H9 (cell line): ENCODE measurements around the gene LEF1. TPM values are rescaled to one million over a fixed set of nuclear protein-coding genes. Genes with fewer than 3 reads are reported as not detected.

Experiments
- DNase-seq: peaks from one replicate; pipeline ENCODE4 v3.0.0-alpha.2; 2017
- H2AFZ ChIP-seq: one replicate; pipeline ENCODE4 v1.6.1; 2013; ENCODE audit warnings: mild to moderate bottlenecking, low read length, control low read depth, moderate library complexity
- H2AK5ac ChIP-seq: 2 replicates; pipeline ENCODE4 v1.6.1; 2013; ENCODE audit warnings: low read length, control low read depth, mixed read lengths; ENCODE audit not compliant: insufficient read length
- H2BK120ac ChIP-seq: one replicate; pipeline ENCODE4 v1.6.1; 2013; ENCODE audit warnings: low read depth, mild to moderate bottlenecking, low read length, control low read depth, inconsistent platforms; ENCODE audit not compliant: poor library complexity, severe bottlenecking
- H2BK12ac ChIP-seq: 2 replicates; pipeline ENCODE4 v1.6.1; 2013; ENCODE audit warnings: low read length, control low read depth, mixed read lengths, low read depth; ENCODE audit not compliant: insufficient read length
- H2BK15ac ChIP-seq: 2 replicates; pipeline ENCODE4 v1.6.1; 2013; ENCODE audit warnings: low read depth, low read length, control low read depth
- H2BK20ac ChIP-seq: one replicate; pipeline ENCODE4 v1.6.1; 2013; ENCODE audit warnings: low read depth, mild to moderate bottlenecking, low read length, control low read depth, inconsistent platforms; ENCODE audit not compliant: poor library complexity, severe bottlenecking
- H2BK5ac ChIP-seq: 2 replicates; pipeline ENCODE4 v1.6.1; 2013; ENCODE audit warnings: low read length, control low read depth, mixed read lengths; ENCODE audit not compliant: insufficient read length
- H3K14ac ChIP-seq: 2 replicates; pipeline ENCODE4 v1.6.1; 2013; ENCODE audit warnings: low read length, control low read depth; ENCODE audit not compliant: insufficient read depth
- H3K18ac ChIP-seq: 2 replicates; pipeline ENCODE4 v1.6.1; 2013; ENCODE audit warnings: low read depth, mild to moderate bottlenecking, mixed read lengths, low read length, control low read depth; ENCODE audit not compliant: insufficient read length
- H3K23ac ChIP-seq: 2 replicates; pipeline ENCODE4 v1.6.1; 2013; ENCODE audit warnings: low read length, control low read depth, mixed read lengths, low read depth; ENCODE audit not compliant: insufficient read length
- H3K23me2 ChIP-seq: 2 replicates; pipeline ENCODE4 v1.6.1; 2013; ENCODE audit warnings: low read depth, mild to moderate bottlenecking, mixed read lengths, low read length, control low read depth; ENCODE audit not compliant: insufficient read length, poor library complexity, severe bottlenecking
- H3K27ac ChIP-seq: 2 replicates; pipeline ENCODE4 v1.5.1; 2013; ENCODE audit warnings: low read length, control low read depth, mixed read lengths, low read depth; ENCODE audit not compliant: insufficient read length
- H3K27me3 ChIP-seq: 2 replicates; pipeline ENCODE4 v1.6.1; 2013; ENCODE audit warnings: low read length, control low read depth, inconsistent platforms; ENCODE audit not compliant: insufficient read depth
- H3K4ac ChIP-seq: 2 replicates; pipeline ENCODE4 v1.6.1; 2013; ENCODE audit warnings: low read depth, mild to moderate bottlenecking, control low read depth, inconsistent platforms, low read length, moderate library complexity
- H3K4me1 ChIP-seq: 2 replicates; pipeline ENCODE4 v1.6.1; 2013; ENCODE audit warnings: low read length, control low read depth, inconsistent platforms; ENCODE audit not compliant: insufficient read depth
- H3K4me2 ChIP-seq: 2 replicates; pipeline ENCODE4 v1.6.1; 2013; ENCODE audit warnings: low read length, control low read depth, mixed read lengths; ENCODE audit not compliant: insufficient read length, insufficient read depth
- H3K56ac ChIP-seq: 2 replicates; pipeline ENCODE4 v1.6.1; 2013; ENCODE audit warnings: low read depth, mild to moderate bottlenecking, mixed read lengths, low read length, control low read depth; ENCODE audit not compliant: insufficient read length
- H3K79me1 ChIP-seq: 2 replicates; pipeline ENCODE4 v1.6.1; 2013; ENCODE audit warnings: low read depth, mild to moderate bottlenecking, moderate library complexity, low read length, control low read depth, inconsistent platforms; ENCODE audit not compliant: insufficient read depth, poor library complexity, severe bottlenecking
- H3K79me2 ChIP-seq: 2 replicates; pipeline ENCODE4 v1.6.1; 2013; ENCODE audit warnings: low read length, control low read depth, inconsistent platforms; ENCODE audit not compliant: insufficient read depth
- H3K9ac ChIP-seq: 2 replicates; pipeline ENCODE4 v1.6.1; 2013; ENCODE audit warnings: low read length, control low read depth, mixed read lengths; ENCODE audit not compliant: insufficient read length; ENCODE audit errors: extremely low read depth
- H3K9me3 ChIP-seq: one replicate; pipeline ENCODE4 v1.6.1; 2013; ENCODE audit warnings: low read depth, low read length, inconsistent platforms; ENCODE audit not compliant: control insufficient read depth
- H3T11ph ChIP-seq: one replicate; pipeline ENCODE4 v1.6.1; 2013; ENCODE audit warnings: mild to moderate bottlenecking, low read length, control low read depth, inconsistent platforms
- H4K20me1 ChIP-seq: one replicate; pipeline ENCODE4 v1.6.1; 2013; ENCODE audit not compliant: control insufficient read depth, insufficient read length, insufficient read depth
- H4K5ac ChIP-seq: 2 replicates; pipeline ENCODE4 v1.6.1; 2013; ENCODE audit warnings: low read depth, mild to moderate bottlenecking, mixed read lengths, low read length, control low read depth; ENCODE audit not compliant: insufficient read length
- H4K8ac ChIP-seq: replicated peaks from 2 replicates; pipeline ENCODE4 v1.6.1; 2013; ENCODE audit warnings: low read length, control low read depth, mixed read lengths, low read depth; ENCODE audit not compliant: insufficient read length
- H4K91ac ChIP-seq: 2 replicates; pipeline ENCODE4 v1.6.1; 2013; ENCODE audit warnings: low read depth, mild to moderate bottlenecking, moderate library complexity, mixed read lengths, low read length, control low read depth; ENCODE audit not compliant: insufficient read length
- H3K27ac Mint-ChIP-seq, 3 experiments: 2 replicates in 2 of 3; 3 replicates in 1 of 3; pipeline ENCODE4 v1.8.0; 2020 to 2021; ENCODE audit warnings: mixed read lengths in 3 of 3, mild to moderate bottlenecking in 1 of 3, moderate library complexity in 1 of 3
- H3K27me3 Mint-ChIP-seq: 2 replicates; pipeline ENCODE4 v1.8.0; 2021; ENCODE audit warnings: low read depth, mild to moderate bottlenecking, moderate library complexity, mixed read lengths
- H3K36me3 Mint-ChIP-seq, 3 experiments: 2 replicates in 2 of 3; 3 replicates in 1 of 3; pipeline ENCODE4 v1.8.0; 2020 to 2021; ENCODE audit warnings: low read depth in 3 of 3, mixed read lengths in 3 of 3; ENCODE audit not compliant: insufficient read depth in 1 of 3
- H3K4me1 Mint-ChIP-seq, 2 experiments: 2 replicates each; pipeline ENCODE4 v1.8.0; 2020; ENCODE audit warnings: mixed read lengths in 2 of 2
- H3K4me3 Mint-ChIP-seq, 2 experiments: 2 replicates in 1 of 2; 3 replicates in 1 of 2; pipeline ENCODE4 v1.8.0; 2020 to 2021; ENCODE audit warnings: mild to moderate bottlenecking in 2 of 2, mixed read lengths in 2 of 2, moderate library complexity in 1 of 2
- H3K9me3 Mint-ChIP-seq, 2 experiments: 2 replicates in 1 of 2; 3 replicates in 1 of 2; pipeline ENCODE4 v1.8.0; 2020; ENCODE audit warnings: mild to moderate bottlenecking in 2 of 2, mixed read lengths in 2 of 2, moderate library complexity in 1 of 2
- CTCF ChIP-seq: fragments of 200-600 bp; sonication (generic); conservative IDR thresholded peaks from 3 replicates; pipeline ENCODE4 v1.8.0; 2021; ENCODE audit warnings: antibody characterized with exemption, mild to moderate bottlenecking
- WGBS: extraction: QIAGEN DNeasy Blood & Tissue Kit; methylation state at CpG from one replicate; pipeline ENCODE4 v1.1.7; 2013; ENCODE audit warnings: missing lambda C conversion rate, low lambda C conversion rate, mixed read lengths; ENCODE audit not compliant: insufficient read length; ENCODE audit errors: extremely low coverage; 5-methylcytosine and 5-hydroxymethylcytosine counted together
- total RNA-seq: library from RNA; stranded (reverse); gene quantifications from 2 replicates; pipeline ENCODE4 v1.2.1, GENCODE V29; 2021

The LEF1 gene
- total RNA-seq, 1 experiment from 2014 or later, result 2.5 TPM

- Histone ChIP-seq H3K4me2 (no peak overlapping the region), H2BK5ac (no peak overlapping the region), H3K9me3 (no peaks in the 10 kb centered on the region), H3K4ac (no peak overlapping the region), H3K27me3 (no peaks in the 10 kb centered on the region), H2BK15ac (no peak overlapping the region), H2BK120ac (no peak overlapping the region), H4K8ac (no peak overlapping the region), H3K18ac (no peak overlapping the region), H4K91ac (no peak overlapping the region), H2AK5ac (no peak overlapping the region), H4K5ac (no peak overlapping the region), H3K23ac (no peak overlapping the region), H3K23me2 (no peaks in the 10 kb centered on the region), H3T11ph (no peak overlapping the region), H3K27ac (no peak overlapping the region), H3K79me2 (no peaks in the 10 kb centered on the region), H2AFZ (no peak overlapping the region), H3K9ac (no peak overlapping the region), H3K79me1 (no peaks in the 10 kb centered on the region), H3K56ac (no peak overlapping the region), H2BK12ac (no peak overlapping the region), H2BK20ac (no peak overlapping the region), H4K20me1 (no peaks in the 10 kb centered on the region), H3K14ac (no peak overlapping the region), H3K4me1 (no peaks in the 10 kb centered on the region)
- peak overlapping the region in 1 of 3 experiments; percentile 89; a peak in 2 of 7 replicates for H3K27ac Mint-ChIP-seq
- DNase-seq, result peak; percentile 72
- H3K4me3 Mint-ChIP-seq, result no peak overlapping the region
- H3K9me3 Mint-ChIP-seq, result no peaks in the 10 kb centered on the region
- H3K36me3 Mint-ChIP-seq, result peaks cover 19 to 58% (median 55%) of the 10 kb centered on the region in 3 experiments
- H3K4me1 Mint-ChIP-seq, result peaks cover 2 to 6% of the 10 kb centered on the region in 2 experiments; a peak in 1 of 4 replicates
- H3K27me3 Mint-ChIP-seq, result no peaks in the 10 kb centered on the region
- TF ChIP-seq CTCF, result peak; percentile 66
- no CpG with 5 or more reads among the region's 2 CpGs for WGBS
Observed at GRCh38 chr4:108030332-108030731, 138.4 kb downstream of the LEF1 start.
